22Rv1 (cell line): Measurements from ENCODE around the gene PRRC2B.

Source experiments
- CTCF ChIP-seq: fragments of 450-650 bp; IDR thresholded peaks from 2 replicates; pipeline ENCODE4 v1.5.1; 2017; ENCODE audit warnings: mild to moderate bottlenecking
- ZFX ChIP-seq: fragments of 450-650 bp; IDR thresholded peaks from 2 replicates; pipeline ENCODE4 v1.6.1; 2017; ENCODE audit warnings: antibody characterized with exemption, borderline replicate concordance

GRCh38 chr9:131484051-131484445, 90.2 kb downstream of the PRRC2B start:
- TF ChIP-seq CTCF (no peak), ZFX (no peak)
